WERI-Rb-1 (cell line): ENCODE data around the gene TMC7.

Experiments
- DNase-seq: peaks from one replicate; pipeline ENCODE4 v3.0.0-alpha.2; 2020
- H3K27ac ChIP-seq: fragments of 250-450 bp; sonication (Bioruptor Pico); 2 replicates; pipeline ENCODE4 v1.5.1; 2020; ENCODE audit warnings: mild to moderate bottlenecking, moderate library complexity
- H3K27me3 ChIP-seq: fragments of 250-450 bp; sonication (Bioruptor Pico); 2 replicates; pipeline ENCODE4 v1.5.1; 2021; ENCODE audit warnings: mild to moderate bottlenecking, low read depth, moderate library complexity; ENCODE audit not compliant: insufficient read depth, severe bottlenecking
- H3K36me3 ChIP-seq: fragments of 250-450 bp; sonication (Bioruptor Pico); 2 replicates; pipeline ENCODE4 v1.5.1; 2020; ENCODE audit warnings: mild to moderate bottlenecking, moderate library complexity
- H3K4me3 ChIP-seq: 2 replicates; pipeline ENCODE4 v1.5.1; 2011; ENCODE audit warnings: low read depth, mild to moderate bottlenecking, control low read depth, low read length
- H3K9me3 ChIP-seq: fragments of 250-450 bp; sonication (Bioruptor Pico); 2 replicates; pipeline ENCODE4 v1.5.1; 2021; ENCODE audit warnings: mild to moderate bottlenecking, moderate library complexity; ENCODE audit not compliant: severe bottlenecking
- CTCF ChIP-seq: IDR thresholded peaks from 2 replicates; pipeline ENCODE4 v1.5.1; 2011; ENCODE audit warnings: low read depth, mild to moderate bottlenecking, control low read depth, inconsistent platforms, low read length

TMC7 gene

GRCh38 chr16:19086322-19087199 is 102.8 kb downstream of the TMC7 start:
- Histone ChIP-seq H3K36me3 (no peaks in the 10 kb centered on the region), H3K9me3 (no peaks in the 10 kb centered on the region), H3K4me3 (peak overlapping the region; percentile 16), H3K27ac (no peak overlapping the region), H3K27me3 (no peaks in the 10 kb centered on the region)
- peak; percentile 85 for DNase-seq
- TF ChIP-seq CTCF, result peak; percentile 91

GRCh38 chr16:19088341-19088916 is 104.7 kb downstream of the TMC7 start:
- Histone ChIP-seq H3K9me3 (no peaks in the 10 kb centered on the region), H3K27me3 (no peaks in the 10 kb centered on the region), H3K36me3 (no peaks in the 10 kb centered on the region), H3K4me3 (no peak overlapping the region), H3K27ac (no peak overlapping the region)
- no peak for TF ChIP-seq CTCF
- DNase-seq, result no peak

- H3K27ac ChIP-seq, result no peak overlapping the region
- no peak for DNase-seq
- H3K27me3 ChIP-seq, result no peaks in the 10 kb centered on the region
- no peaks in the 10 kb centered on the region for H3K36me3 ChIP-seq
- no peak overlapping the region for H3K4me3 ChIP-seq
- no peak for TF ChIP-seq CTCF
- no peaks in the 10 kb centered on the region for H3K9me3 ChIP-seq
These were observed 105.7 kb downstream of the TMC7 start for GRCh38 chr16:19089410-19089955.

GRCh38 chr16:19090916-19091315 is 107.2 kb downstream of the TMC7 start:
- H3K27ac ChIP-seq, result no peak overlapping the region
- no peak for DNase-seq
- TF ChIP-seq CTCF, result no peak

GRCh38 chr16:19092653-19093410 is 109.1 kb downstream of the TMC7 start:
- H3K4me3 ChIP-seq, result no peak overlapping the region
- TF ChIP-seq CTCF, result no peak
- no peaks in the 10 kb centered on the region for H3K27me3 ChIP-seq
- no peaks in the 10 kb centered on the region for H3K36me3 ChIP-seq
- no peak overlapping the region for H3K27ac ChIP-seq
- H3K9me3 ChIP-seq, result no peaks in the 10 kb centered on the region
- no peak for DNase-seq

More at GRCh38 chr16:19090916-19091315, 107.2 kb downstream of the TMC7 start:
- Histone ChIP-seq H3K27me3 (no peaks in the 10 kb centered on the region), H3K36me3 (no peaks in the 10 kb centered on the region), H3K4me3 (no peak overlapping the region), H3K9me3 (no peaks in the 10 kb centered on the region)
